SK-N-MC (cell line): ENCODE results near the gene C2CD4C.
A peak's percentile ranks its signal among the peaks of the same experiment; 100 is the strongest.
"Not testable (repeated sequence)": the region's sequence is repeated elsewhere in the genome, so short reads cannot be mapped to it uniquely, and the experiment has no call there.

Experiments
- DNase-seq: peaks from one replicate; pipeline ENCODE4 v3.0.0-alpha.2; 2011; ENCODE audit warnings: low read depth, low spot score
- H3K27ac ChIP-seq: fragments of 200-600 bp; sonication (generic); 2 replicates; pipeline ENCODE4 v1.5.1; 2016; ENCODE audit warnings: mixed run types
- H3K36me3 ChIP-seq: fragments of 200-600 bp; sonication (generic); 2 replicates; pipeline ENCODE4 v1.6.1; 2017; ENCODE audit warnings: antibody characterized with exemption, low read length, mixed read lengths; ENCODE audit not compliant: insufficient read depth
- H3K4me3 ChIP-seq: fragments of 200-600 bp; sonication (generic); 2 replicates; pipeline ENCODE4 v1.5.1; 2016
- H3K9ac ChIP-seq: fragments of 200-600 bp; sonication (generic); 2 replicates; pipeline ENCODE4 v1.8.0; 2017; ENCODE audit warnings: mixed run types, mixed read lengths; ENCODE audit not compliant: insufficient read length
- H3K9me3 ChIP-seq: fragments of 200-600 bp; sonication (generic); 2 replicates; pipeline ENCODE4 v1.6.1; 2017; ENCODE audit warnings: low read depth, mild to moderate bottlenecking, antibody characterized with exemption, low read length, moderate library complexity, mixed read lengths
- EZH2 ChIP-seq: fragments of 200-600 bp; sonication (generic); IDR thresholded peaks from one replicate; pipeline ENCODE4 v1.6.1; 2017; ENCODE audit warnings: antibody characterized with exemption
- FOXP2 ChIP-seq: optimal IDR thresholded peaks from 2 replicates; pipeline ENCODE3; 2011; ENCODE audit warnings: mild to moderate bottlenecking, moderate library complexity; ENCODE audit not compliant: insufficient read depth; ENCODE audit errors: extremely low read length, control extremely low read depth
- POLR2AphosphoS5 ChIP-seq: IDR thresholded peaks from 2 replicates; pipeline ENCODE4 v1.6.1; 2012; ENCODE audit warnings: mild to moderate bottlenecking, low read depth, low read length, borderline replicate concordance

Gene C2CD4C

GRCh38 chr19:413756-414420 is 4.9 kb upstream of the C2CD4C start:
- H3K4me3 ChIP-seq = no peak overlapping the region

GRCh38 chr19:412356-413355 is 3.7 kb upstream of the C2CD4C start:
- Histone ChIP-seq H3K9ac (no peak overlapping the region), H3K36me3 (no peaks in the 10 kb centered on the region), H3K4me3 (no peak overlapping the region), H3K9me3 (no peaks in the 10 kb centered on the region), H3K27ac (no peak overlapping the region)
- TF ChIP-seq POLR2AphosphoS5 = no peak
- TF ChIP-seq EZH2 = no peak
- no peak for TF ChIP-seq FOXP2
- DNase-seq = no peak

More at GRCh38 chr19:413756-414420, 4.9 kb upstream of the C2CD4C start:
- DNase-seq = no peak
- no peak for TF ChIP-seq EZH2
- TF ChIP-seq POLR2AphosphoS5 = no peak
- no peak for TF ChIP-seq FOXP2
- no peaks in the 10 kb centered on the region for H3K36me3 ChIP-seq
- no peaks in the 10 kb centered on the region for H3K9me3 ChIP-seq
- H3K9ac ChIP-seq = no peak overlapping the region
- H3K27ac ChIP-seq = no peak overlapping the region

GRCh38 chr19:411723-412355 is 2.9 kb upstream of the C2CD4C start:
- H3K4me3 ChIP-seq = no peak overlapping the region
- H3K9me3 ChIP-seq = no peaks in the 10 kb centered on the region
- H3K27ac ChIP-seq = no peak overlapping the region
- no peak for DNase-seq
- H3K9ac ChIP-seq = no peak overlapping the region
- TF ChIP-seq FOXP2 (no peak), EZH2 (no peak)
- no peaks in the 10 kb centered on the region for H3K36me3 ChIP-seq

- not testable (repeated sequence) for DNase-seq, H3K36me3 ChIP-seq, H3K27ac ChIP-seq, H3K9me3 ChIP-seq, H3K9ac ChIP-seq, H3K4me3 ChIP-seq
These were observed 2.3 kb upstream of the C2CD4C start for GRCh38 chr19:411121-411722.

GRCh38 chr19:410243-410781 is 1.4 kb upstream of the C2CD4C start:
- no peak for DNase-seq
- Histone ChIP-seq H3K36me3 (no peaks in the 10 kb centered on the region), H3K9ac (no peak overlapping the region), H3K27ac (no peak overlapping the region), H3K4me3 (no peak overlapping the region), H3K9me3 (no peaks in the 10 kb centered on the region)
- TF ChIP-seq EZH2 (no peak), FOXP2 (no peak), POLR2AphosphoS5 (no peak)

- Histone ChIP-seq H3K27ac (no peak overlapping the region), H3K4me3 (peak overlapping the region; percentile 90)
- TF ChIP-seq EZH2 (no peak), FOXP2 (no peak), POLR2AphosphoS5 (no peak)
These were observed 732 bp upstream of the C2CD4C start for GRCh38 chr19:409516-410242.

GRCh38 chr19:408441-408901 is 476 bp downstream of the C2CD4C start:
- Histone ChIP-seq H3K4me3 (peak overlapping the region; percentile 90), H3K9ac (peak overlapping the region; percentile 55), H3K27ac (no peak overlapping the region), H3K9me3 (no peaks in the 10 kb centered on the region), H3K36me3 (no peaks in the 10 kb centered on the region)
- TF ChIP-seq EZH2 (no peak), FOXP2 (no peak), POLR2AphosphoS5 (no peak)
- DNase-seq = no peak

More at GRCh38 chr19:409516-410242, 732 bp upstream of the C2CD4C start:
- Histone ChIP-seq H3K36me3 (no peaks in the 10 kb centered on the region), H3K9me3 (no peaks in the 10 kb centered on the region), H3K9ac (no peak overlapping the region)
- DNase-seq = no peak
